Natural killer cell (primary cell): ENCODE results near the gene NPR2. TPM values are rescaled to one million over a fixed set of nuclear protein-coding genes. Genes with fewer than 3 reads are reported as not detected.

Source experiments
- ATAC-seq, 3 donors: fragments of 150-1000 bp in 2 of 3; fragments of 200-7000 bp in 1 of 3; cut with Tn5 transposase; 1 replicate in 1 of 3; 2 replicates in 2 of 3; pipeline ENCODE4 v1.10.0; 2021; ENCODE audit warnings: mild to moderate bottlenecking in 2 of 3, moderate library complexity in 2 of 3
- DNase-seq, 2 donors: peaks; one replicate each; pipeline versions ENCODE4 v3.0.0 to v3.0.0-alpha.2; 2013 to 2021; ENCODE audit warnings: mixed read lengths in 1 of 2
- H3K27ac ChIP-seq: one replicate; pipeline ENCODE4 v1.5.1; 2013; ENCODE audit warnings: mild to moderate bottlenecking, low read length
- H3K27me3 ChIP-seq: one replicate; pipeline ENCODE4 v1.6.1; 2013; ENCODE audit warnings: low read length; ENCODE audit not compliant: control insufficient read depth, insufficient read depth
- H3K36me3 ChIP-seq: one replicate; pipeline ENCODE4 v1.6.1; 2013; ENCODE audit warnings: low read length; ENCODE audit not compliant: control insufficient read depth, insufficient read depth
- H3K4me1 ChIP-seq: one replicate; pipeline ENCODE4 v1.6.1; 2013; ENCODE audit warnings: low read length; ENCODE audit not compliant: control insufficient read depth, insufficient read depth
- H3K4me3 ChIP-seq: one replicate; pipeline ENCODE4 v1.5.1; 2013; ENCODE audit warnings: low read length
- H3K9me3 ChIP-seq: one replicate; pipeline ENCODE4 v1.6.1; 2013; ENCODE audit warnings: low read length; ENCODE audit not compliant: control insufficient read depth, insufficient read depth
- H3K27ac Mint-ChIP-seq, 2 donors: one replicate each; pipeline ENCODE4 v1.8.0; 2022; ENCODE audit warnings: mild to moderate bottlenecking in 2 of 2, mixed read lengths in 2 of 2, moderate library complexity in 1 of 2
- H3K27me3 Mint-ChIP-seq, 2 donors: one replicate each; pipeline ENCODE4 v1.8.0; 2022; ENCODE audit warnings: low read depth in 2 of 2, mixed read lengths in 2 of 2
- H3K36me3 Mint-ChIP-seq: one replicate; pipeline ENCODE4 v1.8.0; 2022; ENCODE audit warnings: mixed read lengths
- H3K4me1 Mint-ChIP-seq, 2 donors: one replicate each; pipeline ENCODE4 v1.8.0; 2022; ENCODE audit warnings: mixed read lengths in 2 of 2
- H3K4me3 Mint-ChIP-seq: one replicate; pipeline ENCODE4 v1.8.0; 2022; ENCODE audit warnings: mild to moderate bottlenecking, moderate library complexity, mixed read lengths
- H3K9me3 Mint-ChIP-seq, 2 donors: one replicate each; pipeline ENCODE4 v1.8.0; 2022; ENCODE audit warnings: mixed read lengths in 2 of 2
- CTCF ChIP-seq: fragments of 200-600 bp; IDR thresholded peaks from one replicate; pipeline ENCODE4 v1.8.0; 2022; ENCODE audit warnings: antibody characterized with exemption
- WGBS: methylation state at CpG from one replicate; pipeline ENCODE4 v1.1.7; 2013; ENCODE audit warnings: missing lambda C conversion rate; ENCODE audit not compliant: insufficient coverage; 5-methylcytosine and 5-hydroxymethylcytosine counted together
- intact Hi-C: fragments of 100-400 bp; cut with micrococcal nuclease; formaldehyde crosslinking; loops from one replicate; pipeline ENCODE4 v1.14.2; 2022
- total RNA-seq, 4 donors: library from RNA; stranded (reverse); fragments of 120-200 nt in 1 of 4; gene quantifications; one replicate each; pipeline versions ENCODE4 v1.2.3 to v1.2.4, GENCODE V29; 2013 to 2022

NPR2 gene
- total RNA-seq, 3 donors from 2014 or later (not counting 1 experiment from before 2014, with no cell fraction given): 2.1 to 2.7 (median 2.4) TPM

- Histone ChIP-seq H3K27ac (no peak overlapping the region), H3K36me3 (no peaks in the 10 kb centered on the region), H3K4me3 (no peak overlapping the region), H3K4me1 (no peaks in the 10 kb centered on the region), H3K9me3 (no peaks in the 10 kb centered on the region), H3K27me3 (no peaks in the 10 kb centered on the region)
- TF ChIP-seq CTCF: no peak
- ATAC-seq (no peak), DNase-seq (no peak)
- H3K27me3 Mint-ChIP-seq: no peaks in the 10 kb centered on the region
- no peaks in the 10 kb centered on the region for H3K9me3 Mint-ChIP-seq
- no peak overlapping the region for H3K27ac Mint-ChIP-seq
- H3K36me3 Mint-ChIP-seq: no peaks in the 10 kb centered on the region
- H3K4me1 Mint-ChIP-seq: peaks cover 2% of the 10 kb centered on the region in 2 donors
- no peak overlapping the region for H3K4me3 Mint-ChIP-seq
- 100% methylated on average over 1 of the region's 1 CpG for WGBS
- intact Hi-C loops: no loop called here
Observed at GRCh38 chr9:35763803-35764202, 27.6 kb upstream of the NPR2 start.

DNA sequence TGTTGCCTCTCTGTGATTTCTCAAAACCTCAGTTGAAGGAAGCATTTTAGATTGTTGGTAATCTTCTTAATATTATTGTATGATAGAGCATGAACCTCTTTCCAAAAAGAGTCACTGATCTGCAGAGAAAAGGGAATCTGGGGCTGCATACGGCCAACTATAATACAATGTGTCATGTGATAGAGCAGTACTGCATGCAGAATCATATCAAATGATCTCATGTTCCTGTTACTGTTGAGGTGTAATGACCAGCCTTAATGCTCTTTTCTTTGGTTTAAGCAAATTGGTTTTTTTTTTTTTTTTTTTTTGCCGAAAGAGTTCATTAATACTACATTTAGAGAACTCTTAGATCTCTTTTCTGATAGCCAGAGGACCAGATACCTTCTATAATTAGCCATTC is 24.4 kb upstream of the NPR2 start:
- H3K27me3 Mint-ChIP-seq: no peaks in the 10 kb centered on the region
- Histone ChIP-seq H3K27ac (no peak overlapping the region), H3K9me3 (no peaks in the 10 kb centered on the region), H3K27me3 (no peaks in the 10 kb centered on the region), H3K4me3 (no peak overlapping the region), H3K36me3 (no peaks in the 10 kb centered on the region), H3K4me1 (no peaks in the 10 kb centered on the region)
- H3K4me3 Mint-ChIP-seq: no peak overlapping the region
- DNase-seq (no peak), ATAC-seq (no peak)
- H3K9me3 Mint-ChIP-seq: no peaks in the 10 kb centered on the region
- H3K27ac Mint-ChIP-seq: no peak overlapping the region
- no peaks in the 10 kb centered on the region for H3K36me3 Mint-ChIP-seq
- no peaks in the 10 kb centered on the region for H3K4me1 Mint-ChIP-seq
- intact Hi-C loops: no loop called here
- no peak for TF ChIP-seq CTCF
- 85% methylated on average over 1 of the region's 2 CpGs for WGBS

DNA sequence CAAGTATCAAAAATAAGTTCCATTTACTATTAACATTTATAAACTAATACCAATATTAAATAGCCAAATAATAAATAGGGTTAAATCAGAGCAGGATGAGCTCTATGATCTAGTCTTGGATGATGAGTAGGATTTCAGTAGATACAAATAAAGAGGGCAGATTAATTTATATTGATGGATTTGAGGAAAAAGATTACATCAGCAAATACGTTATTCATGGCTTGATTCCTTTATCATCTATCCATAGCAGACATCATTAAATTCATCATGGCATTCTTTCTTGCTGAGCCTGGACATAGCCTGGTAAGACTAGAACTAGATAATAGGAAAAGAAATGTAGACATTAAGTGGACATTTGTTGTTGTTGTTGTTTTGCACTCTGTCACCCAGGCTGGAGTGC is 23.9 kb upstream of the NPR2 start:
- no peak overlapping the region for H3K27ac ChIP-seq
- H3K4me1 ChIP-seq: no peaks in the 10 kb centered on the region
- no peak overlapping the region for H3K4me3 Mint-ChIP-seq
- no peaks in the 10 kb centered on the region for H3K27me3 Mint-ChIP-seq
- DNase-seq (no peak), ATAC-seq (no peak)
- no peaks in the 10 kb centered on the region for H3K9me3 ChIP-seq
- H3K9me3 Mint-ChIP-seq: no peaks in the 10 kb centered on the region
- intact Hi-C loops: no loop called here
- H3K36me3 Mint-ChIP-seq: no peaks in the 10 kb centered on the region
- no peak overlapping the region for H3K4me3 ChIP-seq
- H3K27me3 ChIP-seq: no peaks in the 10 kb centered on the region
- H3K4me1 Mint-ChIP-seq: no peaks in the 10 kb centered on the region
- no peak for TF ChIP-seq CTCF
- WGBS: no CpG with 5 or more reads among the region's 1 CpG
- no peaks in the 10 kb centered on the region for H3K36me3 ChIP-seq
- H3K27ac Mint-ChIP-seq: no peak overlapping the region

DNA sequence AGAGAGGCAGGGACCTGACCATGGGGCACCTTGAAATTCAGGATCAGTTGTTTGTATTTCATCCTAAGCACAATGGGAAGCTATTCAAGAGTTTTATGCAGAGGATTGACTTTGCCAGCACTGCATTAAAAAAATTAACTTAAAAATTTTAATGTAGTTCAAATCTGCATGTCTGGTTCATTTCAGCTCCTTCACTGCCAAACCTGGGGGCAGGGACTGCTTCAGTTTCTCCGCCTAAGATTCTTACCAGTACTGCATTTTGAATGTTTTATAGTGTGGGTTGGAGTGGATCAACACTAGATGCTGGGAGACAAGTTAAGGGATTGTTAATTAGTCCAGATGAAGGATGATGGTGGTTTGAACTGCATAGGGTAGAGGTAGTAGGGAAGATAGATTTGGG is 21.6 kb upstream of the NPR2 start:
- Histone ChIP-seq H3K36me3 (no peaks in the 10 kb centered on the region), H3K27me3 (no peaks in the 10 kb centered on the region), H3K4me1 (no peaks in the 10 kb centered on the region), H3K4me3 (no peak overlapping the region), H3K9me3 (no peaks in the 10 kb centered on the region), H3K27ac (no peak overlapping the region)
- Mint-ChIP-seq H3K27ac (no peak overlapping the region), H3K4me1 (no peaks in the 10 kb centered on the region), H3K9me3 (no peaks in the 10 kb centered on the region), H3K27me3 (no peaks in the 10 kb centered on the region), H3K36me3 (no peaks in the 10 kb centered on the region), H3K4me3 (no peak overlapping the region)
- intact Hi-C loops: no loop called here
- ATAC-seq: no peak
- 100% methylated on average over 1 of the region's 1 CpG for WGBS
- TF ChIP-seq CTCF: no peak
- no peak for DNase-seq
